HG03432 (cell line): Measurements from ENCODE around the gene TNNT1.

Source experiments
- ATAC-seq: cut with Tn5 transposase; IDR thresholded peaks from one replicate; pipeline ENCODE4 v1.9.1; 2021; ENCODE audit warnings: mild to moderate bottlenecking, moderate library complexity; ENCODE audit not compliant: unreplicated experiment

TNNT1 gene

DNA sequence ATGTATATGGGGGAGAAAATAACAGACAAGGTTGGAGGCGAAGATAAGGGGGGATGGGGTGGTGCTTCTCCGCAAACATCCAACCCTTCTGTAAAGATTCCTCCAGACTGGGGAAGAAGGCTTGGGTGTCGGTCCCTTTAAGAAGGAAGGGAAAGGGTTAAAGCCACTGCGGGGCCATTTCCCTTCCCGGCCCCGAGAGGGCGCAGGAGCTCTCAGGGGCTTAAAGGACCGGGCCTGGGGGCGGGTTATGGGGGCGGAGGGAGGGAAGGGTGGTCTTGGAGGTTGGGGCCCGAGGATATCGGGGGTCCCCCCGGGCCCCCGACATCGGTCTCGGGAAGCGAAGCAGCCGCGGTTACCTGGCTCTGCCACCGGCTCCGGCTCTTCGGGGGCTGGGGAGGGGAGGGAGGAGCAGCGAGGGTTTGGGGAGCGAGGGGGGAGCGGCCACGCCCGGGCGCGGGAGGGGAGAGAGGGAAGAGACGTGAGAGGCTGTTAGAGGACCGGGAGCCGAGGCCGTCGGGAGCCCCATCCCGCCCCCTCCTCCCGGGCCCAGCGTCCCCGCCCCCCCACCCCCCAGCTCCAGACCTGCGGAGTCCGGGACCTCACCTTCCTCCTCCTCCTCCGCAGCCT, 2.8 kb downstream of the TNNT1 start:
- no peak for ATAC-seq

DNA sequence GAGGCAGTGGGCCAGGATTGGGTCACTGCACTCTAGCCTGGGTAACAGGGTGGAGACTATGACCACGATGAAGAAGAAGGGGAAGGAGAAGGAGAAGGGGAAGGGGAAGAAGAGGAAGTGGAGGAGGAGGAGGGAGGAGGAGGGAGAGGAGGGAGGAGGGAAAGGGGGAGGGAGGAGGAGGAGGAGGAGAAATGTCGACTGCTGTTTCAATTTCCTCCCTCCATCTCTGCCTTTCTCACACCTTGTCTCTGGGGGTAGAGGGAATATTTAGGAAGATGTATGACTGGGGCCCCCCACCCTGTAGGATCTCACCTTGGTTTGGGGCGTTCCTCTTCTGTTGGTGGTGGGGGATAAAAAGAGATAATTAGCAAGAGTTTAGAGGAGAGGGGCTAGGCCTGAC, 3.8 kb downstream of the TNNT1 start:
- no peak for ATAC-seq

DNA sequence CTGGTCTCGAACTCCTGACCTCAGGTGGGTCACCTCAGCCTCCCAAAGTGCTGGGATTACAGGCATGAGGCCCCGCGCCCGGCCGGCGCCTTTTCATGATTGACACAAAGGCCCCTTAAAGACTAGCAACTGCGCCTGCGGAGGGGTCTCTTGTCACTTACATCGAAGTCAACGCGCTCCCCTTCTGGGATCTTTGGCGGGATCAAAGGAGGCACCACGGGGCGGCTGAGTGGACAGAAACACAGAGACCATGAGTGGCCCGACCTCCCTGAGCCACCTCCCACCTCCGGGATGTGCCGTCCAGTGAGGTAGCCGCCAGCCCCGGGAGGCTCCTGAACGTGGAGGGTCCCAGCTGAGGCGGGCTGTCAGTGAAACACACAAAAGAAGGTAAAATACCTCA, 7.3 kb downstream of the TNNT1 start:
- ATAC-seq = no peak

DNA sequence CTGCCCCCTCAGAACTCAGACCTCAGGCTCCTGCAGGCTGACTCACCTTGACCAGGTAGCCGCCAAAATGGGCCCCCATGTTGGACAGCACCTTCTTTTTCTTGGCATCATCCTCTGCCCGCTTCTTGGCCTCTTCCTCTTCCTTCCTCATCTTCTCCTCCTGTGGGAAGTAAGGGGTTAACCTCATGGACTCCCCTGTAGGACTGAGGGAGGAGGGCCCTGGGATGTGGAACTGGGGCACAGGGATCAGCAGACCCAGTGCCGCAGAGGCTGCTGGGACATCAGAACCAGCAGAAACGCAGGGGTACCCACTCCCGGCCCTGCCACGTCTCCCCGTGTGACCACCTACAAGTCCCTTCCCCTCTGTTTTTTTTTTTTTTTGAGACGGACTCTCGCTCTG, 11.1 kb downstream of the TNNT1 start:
- ATAC-seq = no peak

DNA sequence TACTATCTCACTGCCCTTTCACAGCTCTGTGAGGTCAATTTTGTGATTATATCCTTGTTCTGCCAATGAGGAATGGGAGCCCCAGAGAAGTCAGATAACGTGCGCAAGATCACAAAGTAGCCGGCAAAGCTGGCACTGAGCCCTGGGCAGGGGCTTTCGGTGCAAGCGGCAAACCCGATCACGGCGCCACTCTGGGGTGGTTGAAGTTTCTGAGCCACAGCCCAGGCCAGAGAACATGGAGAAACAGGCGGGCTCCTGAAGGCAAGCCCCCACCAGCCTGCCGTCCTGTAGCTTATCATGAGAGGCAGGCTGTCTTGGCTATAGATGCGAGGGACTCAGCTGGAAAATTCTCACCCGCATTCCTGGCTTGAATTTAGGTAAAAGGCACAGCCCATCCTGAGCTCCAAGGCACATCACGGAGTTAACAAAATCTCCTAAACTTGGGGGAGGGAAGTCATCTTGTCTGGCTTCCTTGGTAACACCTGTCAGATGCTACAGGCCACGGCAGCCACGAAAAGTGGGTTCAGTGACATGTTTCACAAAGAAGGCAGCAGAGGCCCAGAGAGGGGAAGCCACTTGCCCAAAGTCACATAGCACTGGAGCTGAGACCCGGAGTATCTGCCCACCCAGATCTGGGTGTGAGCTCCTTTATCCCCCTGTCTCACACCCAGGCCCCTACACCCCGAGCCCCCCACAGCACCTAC, 12.5 kb downstream of the TNNT1 start:
- no peak for ATAC-seq

DNA sequence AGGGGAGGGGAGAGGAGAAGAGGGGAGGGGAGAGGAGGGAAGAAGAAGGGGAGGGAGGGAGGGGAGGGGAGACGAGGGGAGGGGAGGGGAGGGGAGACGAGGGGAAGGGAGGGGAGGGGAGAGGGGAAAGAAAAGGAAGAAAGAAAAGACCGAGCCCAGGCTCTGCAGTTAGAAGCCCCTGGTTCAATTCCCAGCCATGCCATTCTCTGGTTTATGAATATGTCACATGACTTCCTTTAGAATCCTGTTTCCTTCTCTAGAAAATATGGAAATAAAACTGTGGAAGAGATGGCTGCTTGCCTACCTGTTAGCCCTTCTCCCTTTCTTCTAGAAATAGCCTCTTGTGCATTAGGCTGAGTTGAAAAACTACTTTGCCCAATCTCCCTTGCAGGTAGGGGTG, 14.3 kb downstream of the TNNT1 start:
- ATAC-seq = no peak

DNA sequence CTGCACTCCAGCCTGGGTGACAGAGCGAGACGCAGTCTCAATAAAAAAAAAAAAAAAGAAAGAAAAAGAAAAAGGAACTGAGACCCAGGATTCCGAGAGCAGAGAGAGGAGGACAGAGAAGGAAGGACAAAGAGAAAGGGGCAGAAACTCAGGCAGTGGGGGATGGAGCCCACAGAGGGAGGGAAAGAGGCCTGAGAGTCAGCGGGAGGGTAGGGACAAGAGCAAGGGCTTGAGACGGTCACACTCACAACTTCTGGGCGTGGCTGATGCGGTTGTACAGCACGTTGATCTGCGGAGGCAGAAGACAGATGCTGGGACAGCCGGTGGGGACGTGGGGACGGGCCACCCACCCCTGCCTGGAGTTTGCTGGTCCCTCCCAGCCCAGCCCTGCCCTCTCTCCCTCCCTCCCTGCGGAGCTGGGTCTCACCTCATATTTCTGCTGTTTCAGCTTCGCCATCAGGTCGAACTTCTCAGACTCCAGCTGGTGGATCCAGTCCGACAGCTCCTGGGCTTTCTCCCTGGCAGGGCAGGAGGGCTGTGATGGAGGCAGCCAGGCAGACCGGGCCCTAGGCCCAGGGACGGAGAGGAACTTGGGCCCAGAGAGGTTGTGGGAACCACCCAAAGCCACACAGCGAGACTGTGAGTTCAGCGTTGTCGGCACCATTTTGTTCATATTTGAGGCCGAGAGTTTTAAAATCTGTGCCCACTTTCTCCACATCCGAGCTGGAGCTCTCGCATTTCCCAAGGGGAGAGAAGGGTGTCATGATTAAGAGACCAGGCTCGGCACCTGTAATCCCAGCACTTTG, 15.2 kb downstream of the TNNT1 start:
- ATAC-seq = no peak

DNA sequence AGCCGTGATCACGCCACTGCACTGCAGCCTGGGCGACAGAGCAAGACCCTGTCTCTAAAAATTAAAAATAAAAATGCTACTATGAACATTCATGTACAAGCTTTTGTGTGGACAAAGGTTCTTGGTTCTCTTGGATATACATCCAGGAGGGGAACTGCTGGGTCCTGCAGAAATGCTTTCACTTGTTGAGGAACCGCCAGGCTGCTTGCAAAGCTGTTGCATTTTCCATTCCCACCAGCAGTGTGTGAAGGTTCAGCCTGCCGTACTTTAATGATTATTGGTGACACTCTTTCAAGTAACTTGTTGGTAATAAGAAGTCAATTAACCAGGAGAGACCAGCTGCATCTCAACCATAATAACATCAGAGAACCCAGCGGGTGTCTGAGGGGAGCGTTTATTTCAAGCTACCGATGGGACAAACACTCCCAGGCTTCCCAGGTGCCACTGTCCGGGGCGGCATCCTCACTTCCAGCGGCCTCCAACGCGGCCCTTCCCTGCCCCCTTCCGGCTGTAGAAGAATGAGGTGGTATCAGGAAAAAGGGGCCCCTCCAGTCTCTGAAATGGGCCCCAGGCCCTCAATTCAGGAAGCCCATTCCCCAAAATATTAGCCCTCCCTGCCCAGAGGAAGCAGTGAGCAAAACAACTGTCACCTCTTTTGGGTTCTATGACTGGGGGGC, 16.4 kb downstream of the TNNT1 start:
- ATAC-seq = no peak

DNA sequence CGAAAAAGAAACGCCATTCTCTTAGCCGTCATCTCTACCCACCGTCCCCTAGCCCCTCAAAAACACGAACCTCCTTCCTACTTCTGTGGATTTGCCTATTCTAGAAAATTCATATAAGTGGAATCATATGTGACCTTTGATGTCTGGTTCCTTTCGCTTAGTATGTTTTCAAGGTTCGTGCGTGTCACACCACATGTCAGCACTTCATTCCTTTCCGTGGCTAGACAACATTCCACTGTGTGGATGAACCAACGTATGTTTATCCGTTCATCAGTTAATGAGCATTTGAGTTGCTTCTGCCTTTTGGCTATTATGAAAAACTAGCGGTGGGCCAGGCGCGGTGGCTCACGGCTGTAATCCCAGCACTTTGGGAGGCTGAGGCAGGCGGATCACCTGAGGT, 17.6 kb downstream of the TNNT1 start:
- no peak for ATAC-seq

DNA sequence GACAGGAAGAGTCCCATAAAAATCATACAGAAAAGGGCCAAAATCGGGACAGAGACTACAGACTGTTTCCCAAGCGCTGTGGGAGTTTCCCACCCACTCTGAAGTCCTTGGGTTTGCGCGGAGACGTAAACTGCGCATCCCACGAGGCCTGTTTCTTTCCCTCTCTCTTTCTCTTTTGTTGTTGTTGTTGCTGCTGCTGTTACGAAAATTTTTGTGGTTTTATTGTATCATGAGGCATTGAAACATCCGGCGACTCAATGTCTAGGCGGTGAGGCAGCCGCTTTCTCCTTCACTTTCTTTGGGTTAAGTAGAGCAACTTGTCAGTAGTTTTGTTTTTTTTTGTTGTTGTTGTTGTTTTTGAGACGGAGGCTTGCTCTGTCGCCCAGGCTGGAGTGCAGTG, 30.0 kb downstream of the TNNT1 start:
- no peak for ATAC-seq

DNA sequence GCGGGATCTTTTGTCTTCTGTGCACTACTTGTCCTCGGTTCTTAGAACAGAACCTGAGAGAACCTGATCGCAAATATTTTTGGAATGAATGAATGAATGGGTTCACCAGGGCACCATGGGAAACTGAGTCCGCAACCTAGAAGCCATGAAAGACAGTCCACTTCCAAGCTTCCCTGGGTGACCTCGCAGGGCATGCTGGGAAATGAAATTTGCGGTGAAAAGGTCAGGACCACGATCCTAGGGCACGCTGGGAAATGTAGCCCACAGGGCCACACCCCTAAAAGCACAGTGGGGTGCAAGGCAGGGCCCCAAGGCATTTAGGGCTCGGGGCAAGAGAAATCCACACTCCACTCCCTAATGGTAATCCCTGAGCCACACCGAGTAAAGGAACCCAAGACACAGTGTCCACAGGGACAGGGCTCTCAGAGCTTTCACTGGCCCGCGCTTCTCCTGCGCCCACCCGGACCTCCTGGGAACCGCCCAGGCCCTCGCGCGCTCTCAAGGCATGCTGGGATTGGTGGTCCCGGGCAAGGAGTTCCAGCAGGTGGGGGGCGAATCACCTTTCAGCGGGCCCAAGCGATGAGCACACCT, 30.5 kb downstream of the TNNT1 start:
- ATAC-seq = no peak

DNA sequence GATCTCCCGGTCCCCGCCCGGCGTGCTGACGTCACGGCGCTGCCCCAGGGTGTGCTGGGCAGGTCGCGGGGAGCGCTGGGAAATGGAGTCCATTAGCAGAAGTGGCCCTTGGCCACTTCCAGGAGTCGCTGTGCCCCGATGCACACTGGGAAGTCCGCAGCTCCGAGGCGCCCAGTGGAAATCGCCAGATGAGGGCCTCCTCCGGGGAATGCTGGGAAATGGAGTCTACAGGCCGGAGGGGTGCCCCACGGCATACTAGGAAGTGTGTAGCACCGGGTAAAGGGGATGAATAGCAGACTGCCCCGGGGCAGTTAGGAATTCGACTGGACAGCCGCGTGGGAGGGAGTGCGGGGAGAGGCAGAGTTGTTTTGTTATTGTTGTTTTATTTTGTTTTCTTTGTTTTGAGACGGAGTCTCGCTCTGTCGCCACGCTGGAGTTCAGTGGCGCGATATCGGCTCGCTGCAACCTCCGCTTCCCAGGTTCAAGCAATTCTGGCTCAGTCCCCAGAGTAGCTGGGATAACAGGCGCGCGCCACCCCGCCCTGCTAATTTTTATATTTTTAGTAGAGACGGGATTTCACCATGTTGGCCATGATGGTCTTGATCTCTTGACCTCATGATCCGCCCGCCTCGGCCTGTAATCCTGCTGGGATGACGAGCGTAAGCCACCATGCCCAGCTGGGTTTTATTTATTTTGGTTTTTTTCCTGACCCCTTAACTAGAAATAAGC, 31.2 kb downstream of the TNNT1 start:
- ATAC-seq = peak; percentile 81

DNA sequence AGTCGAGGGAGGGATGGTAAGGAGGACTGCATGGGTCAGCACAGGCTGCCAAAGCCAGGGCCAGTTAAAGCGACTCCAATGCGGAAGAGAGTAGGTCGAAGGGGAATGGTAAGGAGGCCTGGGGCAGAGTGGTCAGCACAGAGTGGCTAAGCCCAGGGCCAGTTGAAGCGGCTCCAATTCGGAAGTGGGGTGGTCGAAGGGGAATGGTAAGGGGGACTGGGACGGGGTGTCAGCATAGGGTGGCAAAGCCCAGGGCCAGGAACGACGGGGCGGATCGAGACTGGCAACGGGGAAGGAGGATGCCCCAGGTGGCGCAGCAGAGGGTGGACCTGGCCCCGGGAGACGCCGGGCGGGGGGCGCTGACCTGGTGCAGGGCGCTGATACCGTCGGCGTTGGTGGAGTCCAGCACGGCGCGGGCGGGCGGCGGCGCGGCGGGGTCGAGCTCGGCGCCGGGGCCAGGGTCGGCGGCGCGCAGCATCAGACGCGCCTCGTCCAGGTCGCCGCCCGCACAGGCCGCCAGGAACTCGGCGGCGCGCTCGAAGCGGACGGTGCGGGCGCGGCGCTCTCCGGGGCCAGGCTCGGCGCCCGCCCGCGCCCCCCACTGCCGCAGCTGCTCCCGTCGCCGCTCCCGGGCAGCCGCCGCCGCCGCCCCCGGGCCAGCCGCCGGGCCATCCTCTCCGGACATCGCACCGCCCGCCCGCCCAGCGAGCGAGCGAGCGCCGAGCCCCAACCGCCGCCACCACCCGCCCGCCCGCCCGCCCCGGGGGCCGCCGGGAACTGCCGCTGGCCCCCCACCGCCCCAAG, 31.9 kb downstream of the TNNT1 start, which contains the start of gene PPP1R12C:
Gene PPP1R12C, minus strand, starts transcription at position 779 of the 804 bp plus-strand sequence. Its CDS starts 94 bp downstream, at position 685.
- peak; percentile 10 for ATAC-seq

DNA sequence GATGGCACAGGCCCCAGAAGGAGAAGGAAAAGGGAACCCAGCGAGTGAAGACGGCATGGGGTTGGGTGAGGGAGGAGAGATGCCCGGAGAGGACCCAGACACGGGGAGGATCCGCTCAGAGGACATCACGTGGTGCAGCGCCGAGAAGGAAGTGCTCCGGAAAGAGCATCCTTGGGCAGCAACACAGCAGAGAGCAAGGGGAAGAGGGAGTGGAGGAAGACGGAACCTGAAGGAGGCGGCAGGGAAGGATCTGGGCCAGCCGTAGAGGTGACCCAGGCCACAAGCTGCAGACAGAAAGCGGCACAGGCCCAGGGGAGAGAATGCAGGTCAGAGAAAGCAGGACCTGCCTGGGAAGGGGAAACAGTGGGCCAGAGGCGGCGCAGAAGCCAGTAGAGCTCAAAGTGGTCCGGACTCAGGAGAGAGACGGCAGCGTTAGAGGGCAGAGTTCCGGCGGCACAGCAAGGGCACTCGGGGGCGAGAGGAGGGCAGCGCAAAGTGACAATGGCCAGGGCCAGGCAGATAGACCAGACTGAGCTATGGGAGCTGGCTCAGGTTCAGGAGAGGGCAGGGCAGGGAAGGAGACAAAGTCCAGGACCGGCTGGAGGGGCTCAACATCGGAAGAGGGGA, 32.7 kb downstream of the TNNT1 start:
- ATAC-seq = no peak

DNA sequence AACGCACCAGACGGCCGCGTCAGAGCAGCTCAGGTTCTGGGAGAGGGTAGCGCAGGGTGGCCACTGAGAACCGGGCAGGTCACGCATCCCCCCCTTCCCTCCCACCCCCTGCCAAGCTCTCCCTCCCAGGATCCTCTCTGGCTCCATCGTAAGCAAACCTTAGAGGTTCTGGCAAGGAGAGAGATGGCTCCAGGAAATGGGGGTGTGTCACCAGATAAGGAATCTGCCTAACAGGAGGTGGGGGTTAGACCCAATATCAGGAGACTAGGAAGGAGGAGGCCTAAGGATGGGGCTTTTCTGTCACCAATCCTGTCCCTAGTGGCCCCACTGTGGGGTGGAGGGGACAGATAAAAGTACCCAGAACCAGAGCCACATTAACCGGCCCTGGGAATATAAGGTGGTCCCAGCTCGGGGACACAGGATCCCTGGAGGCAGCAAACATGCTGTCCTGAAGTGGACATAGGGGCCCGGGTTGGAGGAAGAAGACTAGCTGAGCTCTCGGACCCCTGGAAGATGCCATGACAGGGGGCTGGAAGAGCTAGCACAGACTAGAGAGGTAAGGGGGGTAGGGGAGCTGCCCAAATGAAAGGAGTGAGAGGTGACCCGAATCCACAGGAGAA, 33.5 kb downstream of the TNNT1 start:
- no peak for ATAC-seq

DNA sequence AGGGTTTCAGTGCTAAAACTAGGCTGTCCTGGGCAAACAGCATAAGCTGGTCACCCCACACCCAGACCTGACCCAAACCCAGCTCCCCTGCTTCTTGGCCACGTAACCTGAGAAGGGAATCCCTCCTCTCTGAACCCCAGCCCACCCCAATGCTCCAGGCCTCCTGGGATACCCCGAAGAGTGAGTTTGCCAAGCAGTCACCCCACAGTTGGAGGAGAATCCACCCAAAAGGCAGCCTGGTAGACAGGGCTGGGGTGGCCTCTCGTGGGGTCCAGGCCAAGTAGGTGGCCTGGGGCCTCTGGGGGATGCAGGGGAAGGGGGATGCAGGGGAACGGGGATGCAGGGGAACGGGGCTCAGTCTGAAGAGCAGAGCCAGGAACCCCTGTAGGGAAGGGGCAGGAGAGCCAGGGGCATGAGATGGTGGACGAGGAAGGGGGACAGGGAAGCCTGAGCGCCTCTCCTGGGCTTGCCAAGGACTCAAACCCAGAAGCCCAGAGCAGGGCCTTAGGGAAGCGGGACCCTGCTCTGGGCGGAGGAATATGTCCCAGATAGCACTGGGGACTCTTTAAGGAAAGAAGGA, 34.4 kb downstream of the TNNT1 start:
- ATAC-seq = no peak

DNA sequence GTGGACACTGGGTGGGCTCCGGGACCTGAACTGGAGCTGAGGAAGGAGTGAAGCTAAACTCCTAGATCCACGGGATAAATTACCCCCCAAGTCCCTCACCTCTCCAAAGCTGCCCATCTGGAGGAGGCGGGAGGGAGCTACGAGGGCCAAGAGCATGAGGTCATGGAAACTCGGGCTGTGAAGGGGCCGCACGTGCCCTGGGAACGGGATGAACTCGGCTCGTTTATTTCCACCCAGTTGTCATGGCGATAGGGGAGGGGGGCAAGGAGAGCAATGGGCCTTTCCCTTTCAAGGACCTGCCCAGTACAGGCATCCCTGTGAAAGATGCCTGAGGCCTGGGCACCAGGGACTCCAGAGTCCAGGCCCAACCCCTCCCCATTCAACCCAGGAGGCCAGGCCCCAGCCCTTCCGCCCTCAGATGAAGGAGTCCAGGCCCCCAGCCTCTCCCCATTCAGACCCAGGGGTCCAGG, 35.4 kb downstream of the TNNT1 start:
- no peak for ATAC-seq
